HepG2 (cell line): ENCODE measurements around the gene FHIT.

Experiments
- CEBPB ChIP-seq: IDR thresholded peaks from 2 replicates; pipeline ENCODE4 v1.6.1; 2011; ENCODE audit warnings: low read depth, low read length, improper control_type of control experiment, borderline replicate concordance
- CTCF ChIP-seq: sonication (generic); formaldehyde crosslinking; IDR thresholded peaks from 2 replicates; pipeline ENCODE4 v1.5.0; 2020; ENCODE audit warnings: mild to moderate bottlenecking, missing genetic modification reagents, moderate library complexity
- DNMT1 ChIP-seq: sonication (generic); formaldehyde crosslinking; IDR thresholded peaks from 2 replicates; pipeline ENCODE4 v1.5.1; 2020; ENCODE audit warnings: mild to moderate bottlenecking, missing genetic modification reagents
- ETV6 ChIP-seq: sonication (generic); formaldehyde crosslinking; conservative IDR thresholded peaks from 2 replicates; pipeline ENCODE4 v1.4.0; 2020; ENCODE audit warnings: missing genetic modification reagents
- FOXM1 ChIP-seq: sonication (generic); formaldehyde crosslinking; IDR thresholded peaks from 2 replicates; pipeline ENCODE4 v1.5.0; 2020; ENCODE audit warnings: missing genetic modification reagents
- MAFK ChIP-seq, 2 experiments: IDR thresholded peaks in 1 of 2; conservative IDR thresholded peaks in 1 of 2; 2 replicates each; pipeline ENCODE4 v1.6.1; 2011; ENCODE audit warnings: improper control_type of control experiment in 2 of 2, low read length in 2 of 2
- SIN3A ChIP-seq: IDR thresholded peaks from 2 replicates; pipeline ENCODE4 v1.6.1; 2011; ENCODE audit warnings: low read depth, mild to moderate bottlenecking, control low read depth, low read length, borderline replicate concordance
- SMARCC2 ChIP-seq: fragments of 450-650 bp; IDR thresholded peaks from 2 replicates; pipeline ENCODE4 v1.6.1; 2017; ENCODE audit warnings: antibody characterized with exemption, mild to moderate bottlenecking
- SYNCRIP ChIP-seq: fragments of 200-400 bp; formaldehyde crosslinking; IDR thresholded peaks from 2 replicates; pipeline ENCODE4 v1.6.1; 2018; ENCODE audit warnings: mild to moderate bottlenecking, low read depth, low read length; ENCODE audit not compliant: insufficient read depth
- THAP7 ChIP-seq: sonication (generic); formaldehyde crosslinking; IDR thresholded peaks from 2 replicates; pipeline ENCODE4 v1.8.1; 2023; ENCODE audit warnings: mild to moderate bottlenecking, missing genetic modification reagents
- ZBTB10 ChIP-seq: sonication (generic); formaldehyde crosslinking; IDR thresholded peaks from 2 replicates; pipeline ENCODE4 v1.4.0; 2020; ENCODE audit warnings: missing genetic modification reagents, borderline replicate concordance
- ZNF136 ChIP-seq: sonication (generic); formaldehyde crosslinking; IDR thresholded peaks from 2 replicates; pipeline ENCODE4 v1.8.1; 2022; ENCODE audit warnings: low read depth, mild to moderate bottlenecking, moderate library complexity, missing genetic modification reagents
- TF ChIP-seq, protein P1 (sequence below): sonication (generic); formaldehyde crosslinking; IDR thresholded peaks from 2 replicates; pipeline ENCODE4 v1.8.0; 2022; ENCODE audit warnings: mild to moderate bottlenecking, missing genetic modification reagents

GRCh38 chr3:61184956-61185355 lies 66.3 kb downstream of the FHIT start:
- TF ChIP-seq SMARCC2 (no peak), CTCF (CRISPR knock-in tag) (no peak), ZNF136 (CRISPR knock-in tag) (no peak), CEBPB (no peak), THAP7 (CRISPR knock-in tag) (no peak), FOXM1 (no peak), DNMT1 (CRISPR knock-in tag) (no peak), ZBTB10 (CRISPR knock-in tag) (no peak), ETV6 (CRISPR knock-in tag) (no peak), SIN3A (no peak), SYNCRIP (no peak), MAFK (conservative IDR thresholded peaks at IDR 0.05 in 1 of 2, IDR thresholded peaks at IDR 0.05 in 1 of 2; ENCODE audit: low read length in 2 of 2) (no peak)
- TF ChIP-seq, protein P1, sequence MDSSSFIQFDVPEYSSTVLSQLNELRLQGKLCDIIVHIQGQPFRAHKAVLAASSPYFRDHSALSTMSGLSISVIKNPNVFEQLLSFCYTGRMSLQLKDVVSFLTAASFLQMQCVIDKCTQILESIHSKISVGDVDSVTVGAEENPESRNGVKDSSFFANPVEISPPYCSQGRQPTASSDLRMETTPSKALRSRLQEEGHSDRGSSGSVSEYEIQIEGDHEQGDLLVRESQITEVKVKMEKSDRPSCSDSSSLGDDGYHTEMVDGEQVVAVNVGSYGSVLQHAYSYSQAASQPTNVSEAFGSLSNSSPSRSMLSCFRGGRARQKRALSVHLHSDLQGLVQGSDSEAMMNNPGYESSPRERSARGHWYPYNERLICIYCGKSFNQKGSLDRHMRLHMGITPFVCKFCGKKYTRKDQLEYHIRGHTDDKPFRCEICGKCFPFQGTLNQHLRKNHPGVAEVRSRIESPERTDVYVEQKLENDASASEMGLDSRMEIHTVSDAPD (CRISPR knock-in tag): no peak
